ENCODE results near the gene NCKIPSD.

DNA sequence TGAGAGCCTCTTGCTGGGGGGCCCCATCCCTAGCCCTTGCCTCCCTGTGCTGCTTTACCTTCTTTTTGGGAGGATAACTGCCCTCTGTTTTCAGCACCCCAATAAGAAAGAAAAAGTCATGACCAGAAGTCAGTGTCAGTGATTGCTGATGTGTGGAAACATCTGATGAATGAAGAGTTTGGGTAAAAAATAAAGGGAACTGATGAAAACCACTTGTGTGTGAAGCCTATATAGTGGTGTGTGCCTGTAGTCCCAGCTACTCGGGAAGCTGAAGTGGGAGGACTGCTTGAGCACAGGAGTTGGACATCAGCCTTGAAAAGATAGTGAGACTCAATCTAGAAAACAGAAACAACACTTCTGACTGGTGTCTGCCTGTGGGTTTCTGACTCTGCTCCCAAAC lies 13.2 kb downstream of the NCKIPSD start:
- no peak for TF ChIP-seq POLR2AphosphoS5 (IDR thresholded peaks at IDR 0.05; ENCODE audit: insufficient read depth in 1 of 2, low read depth in 1 of 2)
- TF ChIP-seq, protein P1, sequence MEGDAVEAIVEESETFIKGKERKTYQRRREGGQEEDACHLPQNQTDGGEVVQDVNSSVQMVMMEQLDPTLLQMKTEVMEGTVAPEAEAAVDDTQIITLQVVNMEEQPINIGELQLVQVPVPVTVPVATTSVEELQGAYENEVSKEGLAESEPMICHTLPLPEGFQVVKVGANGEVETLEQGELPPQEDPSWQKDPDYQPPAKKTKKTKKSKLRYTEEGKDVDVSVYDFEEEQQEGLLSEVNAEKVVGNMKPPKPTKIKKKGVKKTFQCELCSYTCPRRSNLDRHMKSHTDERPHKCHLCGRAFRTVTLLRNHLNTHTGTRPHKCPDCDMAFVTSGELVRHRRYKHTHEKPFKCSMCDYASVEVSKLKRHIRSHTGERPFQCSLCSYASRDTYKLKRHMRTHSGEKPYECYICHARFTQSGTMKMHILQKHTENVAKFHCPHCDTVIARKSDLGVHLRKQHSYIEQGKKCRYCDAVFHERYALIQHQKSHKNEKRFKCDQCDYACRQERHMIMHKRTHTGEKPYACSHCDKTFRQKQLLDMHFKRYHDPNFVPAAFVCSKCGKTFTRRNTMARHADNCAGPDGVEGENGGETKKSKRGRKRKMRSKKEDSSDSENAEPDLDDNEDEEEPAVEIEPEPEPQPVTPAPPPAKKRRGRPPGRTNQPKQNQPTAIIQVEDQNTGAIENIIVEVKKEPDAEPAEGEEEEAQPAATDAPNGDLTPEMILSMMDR (IDR thresholded peaks at IDR 0.05), result no peak
